ENCODE measurements around the gene PRRT1. TPM values are rescaled to one million over a fixed set of nuclear protein-coding genes. Genes with fewer than 3 reads are reported as not detected.

Gene PRRT1
- total and polyA plus RNA-seq, 10 donors: 0.28 to 2.3 (median 1.1) TPM

GRCh38 chr6:32192608-32193039 lies 40.9 kb upstream of the PRRT1 start, which contains the start of gene GPSM3:
TSS of gene GPSM3 (minus strand) at chr6:32192643. CDS start at chr6:32192513, 130 bp downstream.
- Histone ChIP-seq H3K27me3 (replicated peaks in 1 of 7) (no peaks in the 10 kb centered on the region), H3K27ac (peak within 1 kb of the TSS; percentile 85 to 100 (median 98)), H3K4me3 (peak within 1 kb of the TSS; percentile 61 to 89 (median 73)), H3K36me3 (peaks cover 0 to 17% (median 6%) of the 10 kb centered on the region in 6 donors), H3K4me1 (peaks cover 55 to 87% (median 80%) of the 10 kb centered on the region in 6 donors), H3K9me3 (no peaks in the 10 kb centered on the region)
- TF ChIP-seq CTCF (IDR thresholded peaks at IDR 0.05 in 8 of 11, conservative IDR thresholded peaks at IDR 0.05 in 3 of 11): peak in 1 of 11 experiments; percentile 6
- TF ChIP-seq POLR2AphosphoS5 (IDR thresholded peaks at IDR 0.05): peak; percentile 59 to 84 (median 80)
- peak in 2 of 3 donors; percentile 38 to 49 for TF ChIP-seq POLR2A (IDR thresholded peaks at IDR 0.05)
- WGBS, 5 donors: 0 to 2% (median 0%) methylated on average over 5 of the region's 5 CpGs
- intact Hi-C loops (cut with DNase I; ENCODE audit: low total_unique reads): loop anchor here (10.0 kb wide), 1 partner anchor 68 kb away; the partner anchor contains the start of gene ATF6B
- peak; percentile 95 for DNase-seq

- peak in 1 of 11 experiments; percentile 12 for TF ChIP-seq CTCF (IDR thresholded peaks at IDR 0.05 in 8 of 11, conservative IDR thresholded peaks at IDR 0.05 in 3 of 11)
- TF ChIP-seq POLR2AphosphoS5 (IDR thresholded peaks at IDR 0.05): no peak
- no peak for TF ChIP-seq POLR2A (IDR thresholded peaks at IDR 0.05)
- intact Hi-C loops (cut with DNase I; ENCODE audit: low total_unique reads): loop anchor here (10.0 kb wide), 1 partner anchor 67 kb away; the partner anchor contains the start of gene ATF6B
- DNase-seq: peak; percentile 88
These were observed 40.2 kb upstream of the PRRT1 start for GRCh38 chr6:32191696-32192607.

GRCh38 chr6:32190911-32191677 lies 39.4 kb upstream of the PRRT1 start:
- Histone ChIP-seq H3K9me3 (no peaks in the 10 kb centered on the region), H3K36me3 (peaks cover 0 to 32% (median 20%) of the 10 kb centered on the region in 6 donors), H3K27me3 (replicated peaks in 1 of 7) (no peaks in the 10 kb centered on the region), H3K4me1 (peaks cover 62 to 88% (median 83%) of the 10 kb centered on the region in 6 donors), H3K4me3 (peak overlapping the region; percentile 61 to 89 (median 73)), H3K27ac (peak overlapping the region; percentile 85 to 100 (median 98))
- DNase-seq: no peak
- TF ChIP-seq CTCF (IDR thresholded peaks at IDR 0.05 in 8 of 11, conservative IDR thresholded peaks at IDR 0.05 in 3 of 11) (no peak), POLR2A (IDR thresholded peaks at IDR 0.05) (no peak), POLR2AphosphoS5 (IDR thresholded peaks at IDR 0.05) (no peak)
- WGBS, 5 donors: 60 to 76% (median 65%) methylated on average over 8 of the region's 8 CpGs
- intact Hi-C loops (cut with DNase I; ENCODE audit: low total_unique reads): loop anchor here (10.0 kb wide), 1 partner anchor 66 kb away; the partner anchor contains the start of gene ATF6B

More at GRCh38 chr6:32191696-32192607, 40.2 kb upstream of the PRRT1 start:
- H3K9me3 ChIP-seq: no peaks in the 10 kb centered on the region
- peaks cover 0 to 23% (median 12%) of the 10 kb centered on the region in 6 donors for H3K36me3 ChIP-seq
- no peaks in the 10 kb centered on the region for H3K27me3 ChIP-seq (replicated peaks in 1 of 7)
- WGBS, 5 donors: 31 to 53% (median 36%) methylated on average over 14 to 15 of the region's 15 CpGs
- peak overlapping the region; percentile 61 to 89 (median 73) for H3K4me3 ChIP-seq
- H3K4me1 ChIP-seq: peaks cover 58 to 87% (median 81%) of the 10 kb centered on the region in 6 donors
- peak overlapping the region; percentile 85 to 100 (median 98) for H3K27ac ChIP-seq

Data from spleen (tissue), 11 donors.